RKO (cell line): ENCODE results near the gene ZSCAN10.
"Not testable (repeated sequence)": the region's sequence is repeated elsewhere in the genome, so short reads cannot be mapped to it uniquely, and the experiment has no call there.

ENCODE experiments used
- DNase-seq: peaks from one replicate; pipeline ENCODE4 v3.0.0-alpha.2; 2016; ENCODE audit warnings: low spot score

Gene ZSCAN10

DNA sequence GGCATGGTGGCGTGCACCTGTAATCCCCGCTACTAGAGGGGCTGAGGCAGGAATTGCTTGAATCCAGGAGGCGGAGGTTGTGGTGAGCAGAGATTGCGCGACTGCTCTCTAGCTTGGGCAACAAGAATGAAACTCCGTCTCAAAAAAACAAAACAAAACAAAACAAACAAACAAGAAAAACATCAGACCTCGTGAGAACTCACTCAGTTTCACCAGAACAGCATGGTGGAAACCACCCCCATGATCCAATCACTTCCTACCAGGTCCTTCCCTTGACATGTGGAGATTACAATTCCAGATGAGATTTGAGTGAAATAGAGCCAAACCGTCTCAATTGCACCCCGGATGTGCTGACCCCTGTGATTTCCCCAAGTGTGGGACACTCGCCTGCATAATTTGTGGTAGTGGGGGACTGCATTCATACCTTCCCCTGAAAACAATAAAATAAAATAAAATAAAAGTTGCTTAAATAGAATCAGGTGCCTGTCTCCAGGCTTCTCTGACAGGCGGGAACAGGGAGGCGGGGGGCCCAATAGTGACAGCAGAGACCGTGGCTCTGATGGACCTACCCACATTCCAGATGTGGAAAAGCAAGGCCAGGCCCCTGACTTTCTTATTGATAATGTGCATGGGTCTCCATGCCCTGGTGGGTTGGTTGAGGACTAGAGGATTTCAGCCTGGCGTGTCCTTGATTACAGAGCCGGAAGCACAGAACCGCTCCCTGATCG lies 13.1 kb downstream of the ZSCAN10 start:
- no peak for DNase-seq

DNA sequence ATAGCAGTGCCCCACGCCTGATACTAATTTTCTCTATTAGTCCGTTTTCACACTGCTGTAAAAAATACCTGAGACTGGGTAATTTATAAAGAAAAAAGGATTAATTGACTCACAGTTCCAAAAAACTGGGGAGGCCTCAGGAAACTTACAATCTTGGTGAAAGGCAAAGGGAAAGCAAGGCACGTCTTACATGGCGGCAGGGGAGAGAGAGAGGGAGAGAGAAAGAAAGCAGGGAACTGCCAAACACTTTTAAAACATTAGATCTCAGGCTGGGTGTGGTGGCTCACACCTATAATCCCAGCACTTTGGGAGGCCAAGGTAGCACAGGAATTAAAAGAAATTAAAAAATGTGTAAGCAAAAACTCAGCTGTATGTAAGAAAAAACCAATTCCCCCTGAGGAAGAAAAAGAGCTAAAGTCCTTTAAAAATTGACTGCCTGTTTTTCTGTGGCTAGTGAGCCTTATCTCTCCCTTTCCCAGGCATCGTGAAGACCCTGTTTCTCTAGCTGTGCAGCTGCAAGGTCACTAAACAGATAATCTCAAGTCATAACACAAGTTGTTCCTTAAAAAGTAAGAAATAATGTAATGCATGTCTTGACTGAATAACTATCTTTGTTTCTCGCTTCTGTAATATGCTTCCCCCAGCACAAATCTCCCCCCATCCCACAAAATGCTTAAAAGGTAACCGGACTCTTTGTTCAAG lies 14.0 kb downstream of the ZSCAN10 start:
- no peak for DNase-seq

DNA sequence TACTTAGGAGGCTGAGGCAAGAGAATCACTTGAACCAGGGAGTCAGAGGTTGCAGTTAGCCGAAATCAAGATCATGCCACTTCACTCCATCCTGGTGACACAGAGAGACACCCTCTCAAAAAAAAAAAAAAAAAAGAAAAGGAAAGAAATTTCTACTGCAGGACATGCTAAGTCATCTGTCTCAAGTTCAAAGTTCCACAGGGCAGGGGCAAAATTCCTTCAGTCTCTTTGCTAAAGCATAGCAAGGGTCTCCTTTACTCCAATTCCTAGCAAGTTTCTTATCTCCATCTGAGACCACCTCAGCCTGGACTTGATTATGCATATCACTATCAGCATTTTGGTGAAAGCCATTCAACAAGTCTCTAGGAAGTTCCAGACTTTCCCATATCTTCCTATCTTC lies 14.6 kb downstream of the ZSCAN10 start:
- no peak for DNase-seq

DNA sequence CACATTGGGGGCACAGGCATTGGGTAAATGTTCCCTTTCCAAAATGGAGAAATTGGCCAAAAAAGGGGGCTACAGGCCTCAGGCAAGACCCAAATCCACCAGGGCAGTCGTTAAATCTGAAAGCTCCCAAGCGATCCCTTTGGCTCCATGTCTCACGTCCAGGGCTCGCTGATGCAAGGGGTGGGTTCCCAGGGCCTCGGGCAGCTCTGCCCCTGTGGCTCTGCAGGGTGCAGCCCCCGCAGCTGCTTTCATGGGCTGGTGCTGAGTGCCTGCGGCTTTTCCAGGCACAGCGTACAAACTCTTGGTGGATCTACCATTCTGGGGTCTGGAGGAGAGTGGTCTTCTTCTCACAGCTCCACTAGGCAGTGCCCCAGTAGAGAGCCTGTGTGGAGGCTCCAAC lies 15.7 kb downstream of the ZSCAN10 start:
- DNase-seq = not testable (repeated sequence)

DNA sequence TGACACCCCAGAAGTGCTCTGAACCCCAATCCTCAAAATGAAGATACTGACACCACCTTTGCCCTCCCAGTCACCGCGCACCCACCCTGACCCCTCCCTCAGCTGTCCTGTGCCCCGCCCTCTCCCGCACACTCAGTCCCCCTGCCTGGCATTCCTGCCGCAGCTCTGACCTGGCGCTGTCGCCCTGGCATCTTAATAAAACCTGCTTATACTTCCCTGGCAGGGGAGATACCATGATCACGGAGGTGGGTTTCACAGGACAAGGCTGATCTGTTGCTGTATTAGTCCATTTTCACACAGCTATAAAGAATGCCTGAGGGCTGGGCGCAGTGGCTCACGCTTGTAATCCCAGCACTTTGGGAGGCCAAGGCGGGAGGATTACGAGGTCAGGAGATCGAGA lies 17.1 kb downstream of the ZSCAN10 start:
- not testable (repeated sequence) for DNase-seq

DNA sequence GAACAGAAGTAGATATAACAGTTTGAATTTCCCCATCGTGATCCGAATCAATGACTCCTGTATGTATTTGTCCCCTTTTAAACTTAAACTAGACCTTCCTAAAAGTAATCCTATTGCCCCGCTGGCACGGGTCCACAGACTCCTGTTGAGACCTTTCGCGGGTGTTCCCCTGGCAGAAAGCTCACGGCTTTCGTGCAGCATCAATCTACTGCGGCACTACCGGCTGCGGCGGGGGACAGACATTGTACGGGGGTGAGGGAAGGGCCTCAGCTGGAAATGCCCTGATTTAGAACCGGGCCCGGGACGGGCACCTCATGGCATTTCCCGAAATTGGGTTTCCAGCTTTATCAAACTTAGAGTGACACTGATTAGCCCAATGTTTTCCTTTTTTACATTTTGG lies 19.1 kb downstream of the ZSCAN10 start:
- DNase-seq = no peak

DNA sequence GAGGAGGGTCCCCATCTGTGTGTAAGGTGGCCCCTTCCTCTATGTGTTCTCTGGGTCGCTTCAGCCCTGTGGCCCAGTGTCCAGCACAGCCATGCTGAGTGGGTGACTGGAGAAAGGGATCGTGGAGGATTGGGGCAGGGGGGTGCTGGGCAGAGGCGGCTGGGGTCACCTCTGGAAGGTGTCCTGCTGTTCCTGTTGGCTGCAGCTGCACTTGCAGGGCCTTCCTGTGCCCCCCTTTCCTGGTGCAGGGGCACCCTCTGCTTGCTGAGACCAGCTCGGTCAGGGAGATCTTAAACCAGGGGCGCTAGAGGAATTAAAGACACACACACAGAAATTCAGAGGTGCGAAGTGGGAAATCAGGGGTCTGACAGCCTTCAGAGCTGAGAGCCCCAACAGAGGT lies 22.5 kb downstream of the ZSCAN10 start:
- no peak for DNase-seq

DNA sequence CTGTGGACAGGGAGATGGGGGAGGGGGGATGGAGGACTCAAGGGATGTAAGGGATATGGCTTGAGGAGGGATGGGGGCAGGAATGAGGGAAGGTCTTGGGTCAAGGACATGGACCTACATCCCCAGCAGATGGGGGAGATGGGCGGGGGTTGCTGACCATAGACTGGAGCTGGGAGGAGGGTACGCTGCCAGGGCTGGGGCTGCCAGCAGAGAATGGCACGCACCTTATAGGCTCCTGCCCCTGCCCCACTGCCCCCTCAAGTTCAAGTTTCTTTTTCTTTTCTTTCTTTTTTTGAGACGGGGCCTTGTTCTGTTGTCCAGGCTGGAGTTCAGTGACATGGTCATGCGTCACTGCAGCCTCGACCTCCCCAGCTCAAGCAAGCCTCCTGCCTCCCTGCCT lies 23.1 kb downstream of the ZSCAN10 start:
- DNase-seq = not testable (repeated sequence)

DNA sequence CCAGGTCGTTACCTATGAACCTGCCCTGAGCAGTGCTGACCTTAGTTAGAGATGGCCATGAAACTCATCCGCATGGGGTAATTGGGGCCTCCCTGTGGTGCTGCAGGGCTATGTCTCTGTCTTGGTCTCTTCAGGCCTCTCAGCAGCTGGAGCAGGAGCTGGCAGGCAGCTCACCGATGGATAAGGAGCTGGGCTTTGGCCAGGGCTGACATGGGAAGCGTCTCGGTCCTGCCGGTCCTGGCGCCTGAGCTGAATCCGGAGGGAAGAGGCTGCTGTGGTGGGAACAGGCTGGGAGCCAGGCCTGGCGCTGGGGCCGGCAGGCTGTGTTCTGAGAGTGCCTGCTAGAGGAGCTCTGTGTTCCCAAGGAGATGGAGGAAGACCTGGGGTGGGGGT lies 23.6 kb downstream of the ZSCAN10 start:
- no peak for DNase-seq

DNA sequence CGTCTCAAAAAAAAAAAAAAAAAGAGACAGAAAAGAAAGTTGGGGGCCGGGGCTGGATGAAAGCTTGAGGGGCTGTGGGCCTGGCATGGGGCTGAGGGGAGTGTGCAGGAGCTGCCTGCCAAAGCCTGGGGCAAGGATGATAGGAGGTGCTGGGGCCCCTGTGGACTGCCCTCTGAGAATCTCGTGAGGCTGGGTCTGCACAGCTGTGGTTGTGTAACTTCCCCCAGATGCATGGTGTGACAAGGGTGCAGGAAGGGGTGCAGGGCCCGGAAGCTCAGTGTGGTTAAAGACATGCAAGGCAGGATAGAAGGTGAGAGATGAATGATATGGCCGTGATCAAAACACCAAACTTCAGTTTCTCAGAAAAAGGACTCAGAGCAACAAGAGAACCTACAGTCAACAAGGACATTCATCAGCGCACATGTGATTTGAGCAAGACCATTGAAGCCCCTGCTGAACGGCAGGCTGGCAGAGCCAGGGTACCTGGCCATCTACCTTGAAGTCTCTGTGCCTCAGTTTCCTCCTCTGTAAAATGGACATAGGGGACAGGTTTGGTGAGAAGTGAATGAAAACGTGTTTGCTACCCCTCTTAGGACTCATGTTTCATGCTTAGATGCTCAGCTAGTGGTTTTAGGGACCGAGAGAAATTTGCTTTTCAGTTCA lies 24.1 kb downstream of the ZSCAN10 start:
- no peak for DNase-seq

DNA sequence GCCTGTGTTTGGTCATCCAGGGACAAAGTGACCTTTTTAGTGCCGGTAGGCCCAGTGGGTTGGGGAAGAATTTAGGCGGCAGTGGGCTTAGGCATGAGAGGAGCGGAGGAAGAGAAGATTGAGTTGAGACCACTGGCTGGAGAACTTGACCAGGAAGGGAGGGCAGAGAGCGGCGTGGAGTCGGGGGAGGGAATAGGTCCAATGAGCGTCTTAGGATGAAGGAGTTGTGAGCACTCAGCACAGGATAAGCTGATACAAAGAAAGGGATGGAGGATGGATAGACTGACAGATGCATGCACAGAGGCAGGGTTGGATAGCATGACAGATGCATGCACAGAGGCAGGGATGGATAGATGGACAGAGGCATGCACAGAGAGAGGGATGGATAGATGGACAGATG lies 25.6 kb downstream of the ZSCAN10 start:
- no peak for DNase-seq

DNA sequence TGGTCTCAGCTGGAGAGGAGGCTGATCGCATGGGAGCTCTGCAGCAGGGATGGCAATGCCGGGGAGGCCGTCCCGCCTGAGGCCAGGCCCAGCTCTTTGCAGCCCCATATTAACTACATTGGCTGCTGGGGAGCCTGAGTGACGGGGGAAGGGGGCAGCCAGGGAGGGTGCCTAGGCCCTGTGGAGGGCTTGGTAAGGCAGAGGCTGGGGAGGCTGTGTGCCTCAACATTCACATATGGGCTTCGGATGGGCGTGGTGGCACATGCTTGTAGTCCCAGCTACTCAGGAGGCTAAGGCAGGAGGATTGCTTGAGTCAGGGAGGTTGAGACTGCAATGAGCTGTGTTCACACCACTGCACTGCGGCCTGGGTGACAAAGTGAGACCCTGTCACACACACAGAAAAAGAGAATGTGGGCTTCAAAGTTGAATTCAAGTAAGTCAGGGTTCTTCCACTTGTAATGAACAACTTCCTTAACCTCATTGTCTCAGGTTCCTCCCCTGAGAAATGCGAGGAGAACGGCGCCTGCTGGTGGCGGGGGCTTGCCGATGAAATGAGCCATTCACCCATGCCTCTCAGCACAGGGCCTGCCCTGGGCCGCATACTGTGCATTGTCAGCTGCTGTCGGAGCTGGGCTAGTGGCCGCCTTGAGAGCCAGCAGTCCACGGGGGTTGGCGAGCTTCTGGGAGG lies 26.4 kb downstream of the ZSCAN10 start:
- DNase-seq = not testable (repeated sequence)

DNA sequence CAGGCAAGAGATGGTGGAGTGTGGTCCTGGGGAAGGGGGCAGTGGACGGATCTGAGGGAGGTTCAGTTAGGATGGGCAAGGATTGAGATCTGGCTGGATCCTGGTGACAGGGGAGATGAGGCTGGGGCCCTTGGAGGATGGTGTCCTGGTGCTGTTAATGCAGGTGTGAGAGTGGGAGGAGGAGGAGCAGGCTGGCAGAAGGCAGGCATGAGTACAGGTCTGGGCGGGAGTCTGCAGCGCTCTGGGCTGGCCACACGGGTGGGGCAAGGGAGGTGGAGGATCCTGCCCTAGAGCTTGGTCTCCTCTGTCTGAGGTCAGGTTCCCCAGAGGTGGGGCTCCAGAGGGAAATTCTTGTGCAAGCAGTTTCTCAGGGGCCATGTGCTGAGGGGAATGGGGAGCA lies 26.9 kb downstream of the ZSCAN10 start:
- not testable (repeated sequence) for DNase-seq

DNA sequence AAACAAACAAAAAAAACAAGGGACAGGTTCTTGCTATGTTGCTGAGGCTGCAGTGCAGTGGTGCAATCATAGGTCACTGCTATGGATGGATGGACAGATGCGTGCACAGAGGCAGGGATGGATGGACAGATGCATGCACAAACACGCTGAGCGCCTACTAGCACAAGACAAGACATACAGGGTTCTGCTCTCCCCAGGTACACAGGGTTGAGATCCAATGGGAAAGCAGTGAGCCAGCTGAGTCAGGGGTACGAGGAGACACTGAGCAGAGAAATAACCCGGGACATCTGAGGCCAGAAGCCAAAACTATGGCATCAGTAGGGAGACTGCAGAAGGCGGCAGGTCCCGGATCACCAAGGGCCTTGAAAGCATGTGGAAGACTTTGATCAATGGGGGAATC lies 27.4 kb downstream of the ZSCAN10 start:
- DNase-seq = no peak

DNA sequence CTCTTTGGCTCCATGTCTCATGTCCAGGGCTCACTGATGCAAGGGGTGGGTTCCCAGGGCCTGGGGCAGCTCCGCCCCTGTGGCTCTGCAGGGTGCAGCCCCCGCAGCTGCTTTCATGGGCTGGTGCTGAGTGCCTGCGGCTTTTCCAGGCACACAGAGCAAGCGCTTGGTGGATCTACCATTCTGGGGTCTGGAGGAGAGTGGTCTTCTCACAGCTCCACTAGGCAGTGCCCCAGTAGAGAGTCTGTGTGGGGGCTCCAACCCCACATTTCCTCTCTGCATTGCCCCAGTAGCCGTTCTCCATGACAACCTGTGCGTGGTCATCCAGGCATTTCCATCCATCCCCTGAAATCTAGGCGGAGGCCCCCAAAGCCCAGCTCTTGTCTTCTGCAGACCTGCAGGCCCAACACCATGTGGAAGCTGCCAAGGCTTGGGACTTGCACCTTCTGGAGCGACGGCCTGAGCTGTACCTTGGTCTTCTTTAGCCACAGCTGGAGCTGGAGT lies 28.4 kb downstream of the ZSCAN10 start:
- DNase-seq = no peak

DNA sequence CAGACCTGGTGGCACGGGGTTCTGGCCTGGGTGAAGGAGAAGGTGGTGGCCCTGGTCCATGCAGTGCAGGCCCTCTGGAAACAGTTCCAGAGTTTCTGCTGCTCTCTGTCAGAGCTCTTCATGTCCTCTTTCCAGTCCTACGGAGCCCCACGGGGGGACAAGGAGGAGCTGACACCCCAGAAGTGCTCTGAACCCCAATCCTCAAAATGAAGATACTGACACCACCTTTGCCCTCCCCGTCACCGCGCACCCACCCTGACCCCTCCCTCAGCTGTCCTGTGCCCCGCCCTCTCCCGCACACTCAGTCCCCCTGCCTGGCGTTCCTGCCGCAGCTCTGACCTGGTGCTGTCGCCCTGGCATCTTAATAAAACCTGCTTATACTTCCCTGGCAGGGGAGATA lies 29.9 kb downstream of the ZSCAN10 start:
- DNase-seq = not testable (repeated sequence)

DNA sequence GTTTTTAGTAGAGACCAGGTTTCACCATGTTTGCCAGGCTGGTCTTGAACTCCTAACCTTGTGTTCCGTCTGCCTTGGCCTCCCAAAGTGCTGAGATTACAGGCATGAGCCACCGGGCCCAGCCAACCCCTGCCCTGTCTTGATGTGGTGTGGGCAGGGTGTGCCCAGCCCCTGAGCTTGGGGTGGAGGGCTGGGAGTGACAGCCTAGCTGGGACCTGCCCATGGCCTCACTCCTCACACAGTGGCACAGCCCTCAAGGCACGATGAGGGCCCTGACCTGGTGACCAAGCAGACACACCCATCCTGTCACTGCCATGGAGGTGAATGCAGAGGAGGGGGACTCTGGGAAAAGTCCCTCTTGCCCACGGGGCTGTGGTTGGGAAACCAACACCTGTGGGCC lies 30.6 kb downstream of the ZSCAN10 start:
- DNase-seq = no peak

DNA sequence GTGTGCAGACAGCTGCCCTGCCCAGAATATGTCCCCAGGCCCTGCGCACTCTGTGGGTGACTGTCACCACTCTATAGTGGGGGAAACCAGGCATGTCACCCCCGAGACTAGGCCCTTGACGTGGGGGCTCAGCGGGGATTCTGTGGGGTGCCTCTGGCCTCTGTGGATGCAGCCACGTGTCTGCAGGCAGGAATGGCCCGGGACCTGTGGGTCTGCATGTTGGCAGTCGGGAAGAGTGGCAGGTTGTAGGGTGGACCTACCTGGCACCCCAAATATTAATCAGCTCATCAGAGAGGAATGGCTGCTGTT lies 32.7 kb downstream of the ZSCAN10 start:
- no peak for DNase-seq

DNA sequence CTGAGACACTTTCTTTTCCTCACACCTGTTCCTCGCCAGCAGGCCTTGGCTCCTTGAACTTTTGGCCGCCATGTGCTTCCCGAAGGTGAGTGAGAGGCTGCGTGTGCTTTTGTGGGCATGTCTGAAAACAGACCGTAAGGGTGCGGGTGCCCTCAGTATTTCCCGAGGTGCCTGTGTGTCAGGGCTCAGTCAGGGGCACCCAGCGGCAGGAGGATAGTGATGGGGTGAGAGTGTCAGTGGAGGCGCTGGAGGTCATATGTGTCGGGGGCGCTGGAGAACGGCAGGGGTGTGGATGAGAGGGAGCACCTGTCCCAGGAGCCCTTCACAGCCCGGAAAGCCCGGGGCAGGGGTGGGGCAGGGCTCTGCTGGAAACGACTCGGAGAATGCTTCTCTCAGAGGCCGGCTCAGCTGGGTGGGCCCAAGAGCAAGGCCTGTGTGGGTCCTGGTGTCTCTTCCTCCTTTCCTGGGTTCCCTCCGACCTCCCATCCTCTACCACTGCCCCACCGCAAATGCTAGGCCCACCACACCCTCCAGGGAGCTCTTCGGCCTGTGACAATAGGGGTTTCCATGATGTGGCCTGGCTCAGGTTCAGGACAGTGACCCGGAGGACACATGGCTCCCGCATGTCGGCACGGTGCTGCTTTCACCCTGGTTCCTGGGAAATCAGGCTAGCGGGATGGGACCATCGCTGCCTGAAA lies 33.2 kb downstream of the ZSCAN10 start:
- peak; percentile 19 for DNase-seq

DNA sequence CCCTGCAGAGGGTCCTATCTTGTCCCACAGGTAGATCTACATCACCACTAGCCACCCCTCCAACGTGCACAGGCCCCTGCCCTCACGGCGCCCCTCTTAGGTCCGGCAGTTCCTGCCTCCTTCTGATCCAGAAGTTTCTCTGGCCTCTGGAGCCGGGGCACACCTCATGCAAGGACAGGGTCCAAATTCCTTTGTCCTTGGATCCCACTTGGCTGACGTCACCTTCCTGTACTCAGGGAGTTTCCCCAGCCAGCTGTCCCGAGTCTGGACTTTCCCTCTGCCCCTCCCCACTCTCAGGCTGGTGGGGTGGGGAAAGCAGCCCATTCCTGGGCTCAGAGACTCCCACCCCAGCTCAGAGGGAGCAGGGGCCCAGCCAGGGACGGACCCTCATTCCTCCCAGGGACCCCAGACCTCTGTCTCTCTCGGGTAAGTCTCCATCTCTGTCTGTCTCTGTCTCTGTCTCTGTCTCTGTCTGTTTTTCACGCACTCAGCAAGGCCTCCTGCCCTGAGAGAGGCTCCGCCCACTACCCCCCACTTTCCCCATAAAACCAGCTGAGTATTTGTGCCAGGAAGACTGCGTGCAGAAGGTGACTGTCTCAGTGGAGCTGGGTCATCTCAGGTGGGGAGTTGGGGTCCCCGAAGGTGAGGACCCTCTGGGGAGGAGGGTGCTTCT lies 33.9 kb downstream of the ZSCAN10 start, which contains the start of gene IL32:
Gene IL32 (plus strand): TSS at position 572 of the 673 bp plus-strand sequence. CDS start 172 bp downstream, outside the sequence.
- peak; percentile 66 for DNase-seq
